NK-92 treated with Interleukin-12 subunit alpha and Interleukin-12 subunit beta, amount 100 ng/mL, for 24 hours (cell line): ENCODE results near the gene SELE.

Experiments
- DNase-seq: peaks from one replicate; lab custom pipeline; 2025; lab: John Stamatoyannopoulos, UW

The SELE gene, protein sequence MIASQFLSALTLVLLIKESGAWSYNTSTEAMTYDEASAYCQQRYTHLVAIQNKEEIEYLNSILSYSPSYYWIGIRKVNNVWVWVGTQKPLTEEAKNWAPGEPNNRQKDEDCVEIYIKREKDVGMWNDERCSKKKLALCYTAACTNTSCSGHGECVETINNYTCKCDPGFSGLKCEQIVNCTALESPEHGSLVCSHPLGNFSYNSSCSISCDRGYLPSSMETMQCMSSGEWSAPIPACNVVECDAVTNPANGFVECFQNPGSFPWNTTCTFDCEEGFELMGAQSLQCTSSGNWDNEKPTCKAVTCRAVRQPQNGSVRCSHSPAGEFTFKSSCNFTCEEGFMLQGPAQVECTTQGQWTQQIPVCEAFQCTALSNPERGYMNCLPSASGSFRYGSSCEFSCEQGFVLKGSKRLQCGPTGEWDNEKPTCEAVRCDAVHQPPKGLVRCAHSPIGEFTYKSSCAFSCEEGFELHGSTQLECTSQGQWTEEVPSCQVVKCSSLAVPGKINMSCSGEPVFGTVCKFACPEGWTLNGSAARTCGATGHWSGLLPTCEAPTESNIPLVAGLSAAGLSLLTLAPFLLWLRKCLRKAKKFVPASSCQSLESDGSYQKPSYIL

DNA sequence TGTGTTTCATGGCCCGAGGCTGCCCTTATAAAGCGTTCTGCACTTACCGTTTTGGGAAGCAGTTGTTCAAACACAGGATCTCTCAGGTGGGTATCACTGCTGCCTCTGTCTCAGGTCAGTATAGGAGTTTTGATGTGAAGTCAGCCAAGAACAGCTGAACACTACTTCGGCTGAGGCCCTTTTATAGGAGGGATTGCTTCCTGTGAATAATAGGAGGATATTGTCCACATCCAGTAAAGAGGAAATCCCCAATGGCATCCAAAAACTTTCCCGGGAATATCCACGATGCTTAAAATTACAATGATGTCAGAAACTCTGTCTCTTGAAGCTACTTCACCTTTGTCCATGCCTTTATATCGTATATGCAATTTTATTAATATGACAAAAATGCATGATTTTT lies at the start of gene SELE:
Gene SELE (minus strand): TSS at position 156 of the 400 bp plus-strand sequence. CDS start 467 bp downstream, outside the sequence.
- DNase-seq = no peak

DNA sequence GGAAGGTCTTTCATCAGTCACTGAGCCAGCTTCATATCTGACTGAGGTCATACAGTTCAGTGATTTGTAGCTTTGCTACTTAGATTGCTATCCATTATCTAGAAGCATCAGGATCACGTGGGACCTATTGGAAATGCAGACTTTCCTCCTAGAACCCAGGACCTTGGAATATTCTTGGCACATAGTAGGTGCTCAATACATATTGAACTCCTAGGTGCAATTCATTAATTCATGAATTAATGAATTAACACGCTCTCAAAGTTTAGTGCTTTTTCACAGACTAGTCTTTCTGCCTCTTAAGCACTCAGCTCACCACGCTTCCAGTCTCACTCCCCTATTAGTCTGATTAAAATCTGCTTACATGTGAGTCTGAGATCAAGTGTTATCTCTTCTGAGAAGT lies 48.7 kb upstream of the SELE start:
- no peak for DNase-seq

DNA sequence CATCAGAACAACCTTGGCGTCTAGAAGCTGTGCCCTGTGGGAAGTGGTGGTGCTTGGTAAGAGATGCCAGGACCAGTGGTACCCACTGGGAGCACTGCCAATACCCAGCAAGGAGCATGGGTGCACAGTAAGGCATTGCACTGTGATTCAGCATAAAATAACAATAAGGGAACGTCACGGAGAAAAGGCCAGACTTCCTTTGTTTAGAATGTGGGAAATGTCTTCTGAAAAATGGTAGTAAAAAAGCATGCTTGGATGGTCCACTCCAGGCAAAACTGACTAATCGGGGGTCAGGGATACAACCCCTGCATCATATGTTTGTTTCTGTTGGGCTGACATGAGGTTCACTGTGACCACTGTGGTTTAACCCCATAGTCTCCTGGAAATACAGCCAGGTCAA lies 46.1 kb upstream of the SELE start:
- no peak for DNase-seq

DNA sequence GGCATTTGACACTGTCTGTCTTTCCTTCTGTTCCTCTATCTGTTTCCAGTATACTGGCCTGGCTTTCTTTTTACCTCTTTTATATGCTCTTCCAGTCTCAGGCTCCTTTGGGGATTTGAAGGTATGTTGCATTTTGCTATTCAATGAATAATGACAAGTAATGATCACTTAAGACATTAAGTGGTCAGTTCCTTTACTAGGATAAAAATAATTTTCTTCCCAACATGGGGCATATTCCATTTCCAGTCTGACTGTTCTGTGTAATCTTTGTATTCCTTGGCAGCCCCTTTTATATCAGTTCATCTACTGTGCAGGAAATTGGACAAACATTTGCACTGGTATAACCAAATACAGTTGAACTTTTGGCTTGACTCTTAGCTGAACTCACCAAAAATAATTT lies 45.3 kb upstream of the SELE start:
- no peak for DNase-seq

DNA sequence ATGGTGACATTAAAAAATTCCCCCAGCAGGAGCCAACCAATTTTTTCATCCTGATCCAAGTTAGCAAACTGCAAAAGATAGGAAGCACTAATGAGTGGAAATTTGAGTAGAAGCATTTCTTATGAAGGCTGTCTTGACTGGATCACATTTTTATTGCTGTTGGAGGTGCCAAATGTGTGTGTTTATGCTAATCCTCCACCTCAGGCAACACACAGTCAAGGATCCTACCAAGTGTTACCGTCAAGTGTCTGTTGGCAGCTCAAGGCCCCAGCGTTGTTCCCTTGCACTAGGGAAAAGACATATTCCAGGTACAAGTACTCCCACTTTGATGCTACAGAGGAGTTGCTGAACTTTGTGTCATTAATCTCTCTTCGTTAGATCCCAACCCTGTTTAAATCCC lies 42.6 kb upstream of the SELE start:
- no peak for DNase-seq

DNA sequence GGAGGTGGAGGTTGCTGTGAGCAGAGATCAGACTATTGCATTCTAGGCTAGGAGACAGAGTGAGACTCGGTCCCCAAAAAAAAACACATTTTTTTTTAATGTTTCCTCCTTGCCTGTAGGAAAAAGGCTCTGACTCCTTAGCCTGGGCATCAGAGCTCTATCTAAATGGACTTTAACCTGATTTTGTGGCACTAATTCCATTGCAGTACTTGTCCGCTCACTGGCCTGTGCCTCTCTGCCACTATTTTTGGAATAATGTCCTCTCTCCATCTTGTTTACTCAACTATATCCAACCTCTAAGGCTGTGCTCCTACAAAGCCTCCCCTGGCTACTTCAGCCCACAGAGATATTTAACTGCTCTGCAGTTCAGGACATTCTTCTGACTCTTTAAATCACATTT lies 34.3 kb upstream of the SELE start:
- no peak for DNase-seq

DNA sequence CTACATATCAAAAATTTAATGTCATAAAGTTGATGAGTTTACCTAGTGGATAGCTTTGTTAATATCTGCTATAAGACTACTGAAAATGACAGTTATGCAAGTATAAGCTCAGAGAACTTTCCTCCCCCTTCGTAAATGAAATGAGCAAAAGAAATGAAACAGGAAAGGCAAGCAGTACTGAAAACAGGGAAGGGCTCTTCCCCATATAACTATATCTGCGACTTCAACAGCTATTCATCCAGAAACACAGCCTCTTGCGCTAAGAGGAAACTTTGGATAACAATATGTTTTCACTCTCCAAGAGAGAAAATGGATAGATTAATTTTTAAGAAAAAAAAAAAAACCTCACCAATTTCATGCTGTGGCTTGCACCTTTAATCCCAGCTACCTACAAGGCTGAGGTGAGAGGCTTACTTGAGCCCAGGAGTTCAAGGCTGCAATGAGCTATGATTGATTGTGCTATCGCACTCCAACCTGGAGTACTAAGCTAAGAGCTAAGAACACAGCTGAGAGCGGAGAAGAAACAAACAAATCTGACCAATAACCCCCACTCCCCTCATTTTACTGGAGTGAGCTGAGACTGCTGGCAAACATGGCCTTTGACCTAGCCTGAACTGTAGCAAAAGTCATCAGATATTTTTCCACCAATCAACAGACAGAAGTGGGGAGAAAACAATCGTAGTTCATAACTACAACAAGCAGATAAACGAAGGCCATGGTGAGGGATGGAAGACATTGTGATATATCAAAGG lies 31.9 kb upstream of the SELE start:
- DNase-seq = no peak

DNA sequence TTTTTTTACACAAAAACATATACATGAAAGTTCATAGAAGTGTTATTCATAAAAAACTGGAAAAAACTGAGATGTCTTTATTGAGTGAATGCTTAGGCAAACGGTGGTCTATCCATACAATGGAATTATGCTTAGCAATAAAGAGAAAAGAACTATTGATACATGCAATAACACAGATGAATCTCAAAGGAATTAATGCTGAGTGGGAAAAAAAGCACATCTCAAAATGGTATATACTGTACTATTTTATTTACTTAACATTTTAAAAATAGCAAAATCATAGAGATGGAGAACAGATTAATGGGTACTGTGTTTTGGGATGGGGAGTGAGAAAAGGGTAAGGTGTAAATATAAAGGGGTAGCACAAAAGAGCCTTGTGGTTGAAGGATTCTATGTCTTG lies 31.0 kb upstream of the SELE start:
- no peak for DNase-seq

DNA sequence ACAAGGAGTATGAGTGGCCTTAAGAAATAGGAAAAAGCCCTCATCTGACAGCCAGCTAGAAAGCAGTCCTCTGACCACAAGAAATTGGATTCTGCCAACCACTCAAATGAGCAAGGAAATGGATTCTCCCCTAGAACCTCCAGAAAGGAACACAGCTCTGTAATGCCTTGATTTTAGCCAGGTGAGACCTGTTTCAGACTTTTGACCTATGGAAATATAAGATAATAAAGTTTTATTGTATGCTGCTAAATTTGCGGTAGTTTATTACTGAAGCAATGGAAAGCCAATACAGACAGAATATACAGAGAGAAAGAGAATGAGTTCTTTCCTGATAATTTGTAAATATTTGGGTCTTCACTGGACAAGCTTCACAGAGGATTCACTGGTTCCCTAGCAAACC lies 28.8 kb upstream of the SELE start:
- no peak for DNase-seq

DNA sequence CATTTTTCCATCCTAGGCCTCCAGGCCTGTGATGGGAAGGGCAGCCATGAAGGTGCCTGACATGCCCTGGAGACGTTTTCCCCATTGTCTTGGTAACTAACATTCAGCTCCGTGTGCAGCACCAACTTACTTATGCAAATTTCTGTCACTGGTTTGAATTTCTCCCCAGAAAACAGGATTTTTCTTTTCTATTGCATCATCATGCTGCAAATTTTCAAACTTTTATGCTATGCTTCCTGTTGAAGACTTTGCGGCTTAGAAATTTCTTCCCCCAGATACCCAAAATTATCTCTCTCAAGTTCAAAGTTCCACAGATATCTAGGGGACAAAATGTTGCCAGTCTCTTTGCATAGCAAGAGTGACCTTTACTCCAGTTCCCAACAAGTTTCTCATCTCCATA lies 25.2 kb upstream of the SELE start:
- no peak for DNase-seq

DNA sequence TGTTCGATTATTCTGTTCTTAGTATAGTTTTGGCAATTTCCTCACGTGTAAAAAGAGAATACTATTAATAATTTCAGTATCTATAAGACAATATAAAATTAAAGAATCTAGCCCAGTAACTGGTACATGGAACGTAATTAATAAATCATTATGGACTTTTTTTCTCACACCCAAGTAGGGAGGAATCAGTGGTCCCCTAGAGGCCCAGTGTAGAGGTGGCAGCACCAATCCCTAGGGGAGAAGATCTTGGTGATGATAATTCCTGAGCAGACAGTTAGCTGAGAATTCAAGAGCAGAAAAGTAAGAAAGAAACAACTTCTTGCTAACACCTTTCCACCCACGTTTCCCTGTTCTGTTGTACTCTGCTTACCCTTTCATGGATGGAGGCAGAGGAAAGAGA lies 19.7 kb upstream of the SELE start:
- no peak for DNase-seq

DNA sequence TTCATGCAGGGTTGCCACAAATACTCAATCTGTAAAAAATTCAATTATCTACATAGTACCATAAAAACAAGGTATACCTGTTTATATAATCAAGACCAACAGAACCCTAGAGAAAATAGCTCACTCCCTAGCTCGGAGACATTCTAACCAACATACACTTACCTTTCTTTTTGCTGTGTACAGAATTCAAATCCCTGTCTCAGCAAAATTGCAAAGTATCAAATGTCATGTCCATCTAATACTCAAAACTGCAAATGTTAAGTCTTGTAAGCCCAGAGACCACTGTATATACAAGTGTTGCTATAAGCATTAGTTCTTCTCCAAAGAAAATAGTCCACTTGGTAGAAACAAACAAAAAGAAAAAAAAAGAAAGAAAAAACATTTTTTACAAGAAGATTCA lies 16.2 kb upstream of the SELE start:
- DNase-seq = no peak

DNA sequence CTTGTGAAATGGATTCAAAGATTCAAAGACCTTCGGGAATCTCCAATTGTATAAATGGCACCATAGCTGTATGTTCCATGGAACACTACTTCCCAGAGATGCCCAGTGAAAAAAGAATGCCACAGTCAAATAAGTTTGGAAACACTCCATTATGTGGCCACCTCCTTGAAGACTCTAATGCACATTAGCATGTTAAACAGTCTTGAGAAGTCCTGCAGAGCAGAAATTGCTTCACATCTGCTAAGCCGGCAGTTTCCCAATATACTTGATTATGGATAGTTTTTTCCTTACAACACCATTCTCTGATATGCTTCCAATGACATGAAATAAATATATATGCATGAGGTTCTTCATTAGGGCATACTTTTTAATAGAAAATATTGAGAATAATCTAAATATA lies 12.7 kb upstream of the SELE start:
- DNase-seq = no peak

DNA sequence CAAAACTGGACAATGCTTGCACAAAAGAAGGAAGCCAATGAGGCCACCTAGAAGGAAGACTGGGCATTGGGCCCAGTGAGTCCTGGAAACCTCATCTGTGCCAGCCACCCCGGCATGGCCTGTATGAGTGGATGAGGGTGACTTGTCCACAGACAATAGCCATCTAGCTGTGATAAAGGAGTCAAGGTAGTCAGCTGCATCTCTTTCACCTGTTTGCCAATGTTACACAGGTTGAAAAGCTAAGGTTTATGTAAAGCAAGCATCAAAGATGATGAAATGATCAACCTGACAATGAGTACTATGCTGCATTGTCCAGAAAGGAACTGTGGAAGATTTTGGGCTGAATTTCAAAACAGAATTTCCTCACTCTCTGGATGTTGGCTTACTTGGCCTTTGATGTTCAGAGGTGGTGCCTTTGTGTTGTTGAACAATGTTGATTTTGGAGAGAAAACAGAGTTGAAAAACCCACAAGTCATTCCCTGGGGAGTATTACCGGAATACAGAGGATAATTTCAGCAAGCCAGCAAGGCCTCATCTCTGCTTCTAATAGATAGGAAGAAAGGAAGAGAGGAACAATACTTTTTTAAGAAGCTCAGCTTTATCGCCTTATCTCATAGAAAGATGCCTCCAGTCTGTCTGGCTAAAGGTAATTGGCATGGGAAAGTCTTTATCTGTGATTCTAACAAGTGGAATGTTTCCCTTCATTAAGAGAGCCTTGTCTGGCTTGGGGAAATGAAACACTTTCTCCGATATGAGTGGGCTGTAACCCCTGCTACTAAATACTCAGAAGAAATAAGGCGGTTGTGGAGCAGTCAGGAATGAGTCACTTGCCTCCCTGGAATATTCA lies 11.4 kb upstream of the SELE start:
- no peak for DNase-seq

DNA sequence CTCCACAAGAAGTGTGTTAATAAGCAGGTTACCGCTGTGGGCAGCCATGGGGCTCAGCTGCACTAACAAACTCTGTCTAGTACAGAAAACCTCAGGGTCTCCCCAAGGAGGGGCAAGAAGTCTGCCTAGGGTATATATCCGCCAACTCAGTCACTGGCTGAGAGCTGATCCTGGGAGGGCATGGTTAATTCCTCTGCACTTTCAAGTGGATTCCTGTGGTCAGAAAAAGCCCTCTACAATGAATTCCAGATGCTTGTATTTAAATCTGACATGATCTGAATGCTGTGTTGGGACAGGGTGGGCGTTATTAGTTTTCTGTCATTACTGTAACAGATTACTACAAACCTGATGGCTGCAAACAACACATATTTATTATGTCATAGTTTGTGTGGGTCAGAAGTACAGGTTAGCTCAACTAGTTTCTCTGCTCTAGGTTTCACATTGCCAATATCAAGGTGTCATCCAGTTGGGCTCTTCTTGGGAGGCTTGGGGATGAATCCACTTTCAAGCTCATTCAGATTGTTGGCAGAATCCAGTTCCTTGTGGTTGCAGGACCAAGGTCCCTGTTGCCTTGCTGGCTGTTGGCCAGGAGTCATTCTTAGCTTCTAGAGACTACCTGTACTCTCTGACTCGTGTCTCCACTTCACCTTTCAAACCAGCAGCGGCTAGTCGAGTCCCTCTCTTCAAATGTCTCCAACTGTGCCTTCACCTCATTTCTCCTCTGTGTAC lies 8.0 kb upstream of the SELE start:
- DNase-seq = no peak

DNA sequence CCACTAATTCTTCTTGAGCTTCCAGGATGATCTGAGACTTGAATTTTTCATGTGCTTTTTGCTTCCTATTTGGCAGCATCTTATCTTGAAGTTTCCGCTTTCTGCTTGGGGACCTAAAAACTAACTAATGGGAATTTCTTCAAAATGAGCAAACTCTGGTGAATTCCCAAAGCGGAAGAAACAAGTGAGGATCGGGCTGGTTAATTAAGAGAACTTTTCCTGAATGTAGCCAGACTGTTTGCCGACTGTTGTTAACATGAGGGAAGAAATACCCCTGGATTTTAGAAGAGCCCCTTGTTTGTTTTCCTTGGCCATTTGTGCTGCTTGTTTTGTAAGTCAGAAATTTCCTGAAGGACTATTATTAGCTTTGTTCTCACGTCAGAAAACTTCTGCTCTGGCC lies 6.1 kb upstream of the SELE start:
- DNase-seq = no peak

DNA sequence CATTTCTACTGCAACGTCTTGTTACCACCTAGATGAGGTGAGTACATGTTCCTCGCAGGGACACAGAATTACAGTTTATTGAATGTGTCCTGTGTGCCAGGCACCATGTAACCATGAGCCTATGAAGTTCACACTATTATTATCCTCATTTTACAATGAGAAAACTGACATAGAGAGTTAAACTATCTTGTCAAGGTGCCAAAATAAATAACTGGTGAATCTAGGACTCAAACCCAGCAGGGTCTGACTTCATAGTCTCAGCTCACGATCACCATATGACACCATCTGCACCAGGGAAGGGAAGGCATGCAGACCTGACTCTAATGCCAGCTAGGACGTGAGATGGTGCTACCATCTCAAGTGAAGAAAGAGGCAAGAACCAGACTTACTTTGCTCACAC lies 2.4 kb downstream of the SELE start:
- no peak for DNase-seq

DNA sequence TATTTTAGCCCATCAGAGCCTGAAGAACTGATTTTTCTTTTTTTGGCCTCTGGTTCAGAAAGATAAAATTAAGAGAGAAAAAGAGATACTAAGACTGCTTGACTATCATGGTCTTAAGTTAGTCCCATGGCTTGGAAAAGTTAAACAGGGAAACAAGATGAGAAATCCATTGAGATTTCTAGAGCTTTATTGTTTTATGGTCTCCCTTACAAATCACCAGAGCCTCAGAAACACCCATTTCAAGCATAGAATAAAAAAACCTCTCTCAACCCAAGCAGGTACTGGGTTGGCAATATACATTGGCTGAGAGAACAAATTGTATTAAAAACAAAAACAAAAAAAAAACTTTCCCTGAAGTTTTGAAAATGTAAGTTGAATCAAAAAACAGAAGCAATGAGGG lies 3.9 kb downstream of the SELE start:
- DNase-seq = no peak

DNA sequence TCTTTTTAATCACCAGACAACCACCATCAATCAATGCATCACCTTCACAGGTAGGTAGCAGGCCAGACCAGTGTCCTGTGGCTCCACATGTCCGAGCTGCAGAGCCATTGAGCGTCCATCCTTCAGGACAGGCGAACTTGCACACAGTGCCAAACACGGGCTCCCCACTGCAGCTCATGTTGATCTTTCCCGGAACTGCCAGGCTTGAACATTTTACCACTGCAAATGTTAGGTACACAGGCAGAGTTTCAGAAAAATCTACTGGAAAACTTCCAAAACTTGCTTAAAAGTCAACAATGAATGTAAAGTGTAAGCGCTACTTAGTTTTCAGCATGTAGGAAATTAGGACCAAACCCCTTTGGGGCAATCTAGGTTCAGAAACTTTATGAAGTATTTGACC lies 6.6 kb downstream of the SELE start:
- DNase-seq = no peak

DNA sequence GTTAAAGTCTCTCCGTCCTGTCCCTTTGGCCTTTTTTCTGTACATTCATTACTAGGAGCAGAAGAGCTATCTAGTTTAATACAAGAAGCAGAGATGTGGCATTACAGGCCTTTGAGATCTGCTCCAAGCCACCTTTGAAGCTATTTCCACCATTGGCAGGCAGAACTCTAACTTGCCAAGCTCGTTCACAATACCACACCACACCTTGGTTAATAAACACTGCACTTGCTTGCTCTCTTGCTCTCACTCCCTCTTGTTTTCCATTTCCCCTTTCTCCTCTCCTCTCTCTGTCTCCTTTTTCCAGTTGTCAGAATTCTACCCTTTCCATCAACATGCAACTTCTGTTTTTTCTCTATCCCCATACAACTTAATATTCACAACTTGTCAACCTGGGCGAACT lies 7.0 kb downstream of the SELE start:
- no peak for DNase-seq

DNA sequence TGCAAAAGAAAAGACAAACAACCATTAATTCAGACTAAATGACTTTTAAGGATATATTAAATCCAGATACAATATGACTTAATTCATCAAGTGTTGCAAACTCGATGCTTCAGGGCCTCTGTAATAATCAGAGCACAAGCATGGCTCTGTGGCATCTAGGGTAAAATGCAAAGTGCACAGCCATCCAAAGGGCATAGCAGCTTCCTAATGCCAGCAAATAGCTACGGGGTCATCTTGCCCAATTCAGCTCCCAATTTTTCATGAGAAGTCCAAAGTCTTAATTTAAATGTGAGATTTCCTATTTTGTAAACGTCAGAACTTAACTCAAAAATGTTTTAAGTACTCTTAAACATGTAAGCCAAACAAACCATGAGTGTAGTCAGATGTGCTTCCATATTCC lies 7.9 kb downstream of the SELE start:
- no peak for DNase-seq

DNA sequence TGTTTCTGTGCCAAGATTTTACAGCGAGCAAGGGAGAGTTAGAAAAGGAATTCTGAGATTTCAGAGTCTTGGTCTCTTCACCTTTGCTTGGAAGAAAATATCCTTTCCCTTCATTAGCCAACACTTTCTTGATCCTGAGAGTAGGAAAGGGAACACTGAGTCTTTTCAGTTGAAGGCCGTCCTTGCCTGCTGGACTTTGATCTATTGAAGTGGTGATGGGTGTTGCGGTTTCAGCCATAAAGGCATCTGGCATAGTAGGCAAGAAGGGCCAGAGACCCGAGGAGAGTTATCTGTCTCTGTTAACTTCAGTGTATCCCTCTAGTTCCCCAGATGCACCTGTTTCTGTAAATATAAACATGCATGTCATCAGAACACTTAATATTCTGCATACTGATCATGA lies 9.7 kb downstream of the SELE start:
- no peak for DNase-seq
